NCI-H1694 treated with DMSO at 0.1 percent for 48 hours (cell line): Measurements from ENCODE around the gene ERBB4.
"Not testable (repeated sequence)": the region's sequence is repeated elsewhere in the genome, so short reads cannot be mapped to it uniquely, and the experiment has no call there.

Source experiments
- DNase-seq: peaks from one replicate; lab custom pipeline; 2025; lab: John Stamatoyannopoulos, UW

ERBB4 gene

GRCh38 chr2:212013626-212014025 lies 525.0 kb downstream of the ERBB4 start:
- DNase-seq: no peak

- DNase-seq: not testable (repeated sequence)
Measured at GRCh38 chr2:212010305-212010704, 528.3 kb downstream of the ERBB4 start.

DNA sequence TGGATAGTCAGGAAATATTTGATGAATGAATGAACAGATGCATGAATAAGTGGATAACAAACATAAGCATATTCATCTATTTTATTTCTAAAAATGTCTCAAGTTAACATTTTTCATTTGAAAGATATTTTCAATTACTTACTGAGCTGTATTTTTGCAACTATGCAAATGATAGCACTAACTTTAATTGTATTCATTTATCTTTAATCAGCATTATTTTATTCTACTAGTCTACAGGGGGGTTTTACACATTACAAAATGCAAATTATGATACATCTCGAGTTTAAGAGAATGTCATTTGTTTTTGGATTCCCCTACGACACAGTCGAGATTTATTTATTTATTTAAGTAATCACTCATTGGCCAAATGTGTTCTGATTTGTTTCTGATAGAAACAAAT lies 530.6 kb downstream of the ERBB4 start:
- peak; percentile 33 for DNase-seq

DNA sequence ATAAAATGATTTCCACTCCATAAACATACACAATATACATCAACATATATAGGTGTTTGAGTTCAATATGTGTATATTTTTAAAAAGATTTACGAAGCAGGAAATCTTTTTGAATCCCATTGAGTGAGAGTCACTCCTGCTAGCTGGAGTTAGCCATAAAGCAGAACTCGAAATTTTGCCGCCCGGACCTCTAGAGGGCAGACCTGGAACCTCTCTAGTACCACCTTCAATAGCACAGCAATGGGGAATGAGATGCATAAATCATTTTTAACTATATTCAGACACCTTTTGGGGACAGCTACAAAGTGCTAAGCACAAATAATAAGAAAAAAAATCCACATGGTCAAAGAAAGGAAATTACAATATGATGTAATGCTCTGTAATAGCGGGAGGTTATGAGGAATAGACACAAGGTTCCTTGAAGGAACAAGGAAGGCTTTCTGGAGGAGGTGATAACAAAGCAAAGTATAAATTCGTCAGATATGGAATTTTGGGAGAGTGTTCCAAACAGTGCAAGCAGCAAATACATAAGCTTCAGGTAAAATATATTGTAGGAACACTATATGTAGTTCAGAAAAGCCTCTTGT lies 533.4 kb downstream of the ERBB4 start:
- DNase-seq: peak; percentile 24

DNA sequence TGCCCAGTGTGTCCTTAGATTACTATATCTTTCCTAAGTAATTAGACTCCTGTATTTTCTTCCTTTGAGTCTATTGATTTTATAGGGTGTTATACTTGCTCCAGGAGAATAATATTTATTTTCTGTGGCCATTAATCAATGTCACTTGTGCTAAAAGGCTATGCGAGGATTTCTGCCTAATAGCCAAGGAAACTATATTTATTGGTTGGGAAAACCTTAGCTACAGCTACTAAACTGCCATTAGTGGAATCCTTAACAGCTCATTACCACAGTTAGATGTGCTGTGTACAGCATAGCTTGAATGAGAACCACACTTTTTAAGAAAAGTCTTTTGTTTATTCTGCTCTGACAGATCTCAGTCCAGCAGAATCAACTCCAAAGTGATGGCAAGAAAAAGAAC lies 537.3 kb downstream of the ERBB4 start:
- DNase-seq: no peak

- DNase-seq: no peak
Measured at GRCh38 chr2:211996857-211997256, 541.7 kb downstream of the ERBB4 start.

- no peak for DNase-seq
Measured at GRCh38 chr2:211994806-211995205, 543.8 kb downstream of the ERBB4 start.

GRCh38 chr2:211990335-211990734 lies 548.3 kb downstream of the ERBB4 start:
- no peak for DNase-seq

DNA sequence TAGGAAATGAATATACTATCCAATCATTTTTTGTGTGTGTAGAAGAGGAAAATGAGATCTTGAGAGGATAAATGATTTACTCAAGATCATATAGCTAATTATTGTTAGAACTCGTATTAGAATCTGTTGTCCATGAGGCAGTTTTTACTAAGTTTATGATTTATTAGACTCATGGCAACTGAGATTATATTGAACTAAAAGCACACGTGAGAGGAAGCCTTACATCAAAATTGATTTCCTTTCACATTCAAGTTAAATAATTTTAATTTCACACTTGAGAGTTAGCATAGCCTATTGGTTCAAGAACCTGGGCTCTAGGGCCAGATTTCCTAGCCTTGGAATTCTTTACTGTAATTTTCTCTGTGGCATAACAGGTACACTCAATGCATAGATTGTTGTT lies 552.3 kb downstream of the ERBB4 start:
- no peak for DNase-seq

GRCh38 chr2:211985393-211985792 lies 553.2 kb downstream of the ERBB4 start:
- DNase-seq: no peak

- DNase-seq: no peak
Measured at GRCh38 chr2:211982162-211982561, 556.4 kb downstream of the ERBB4 start.

DNA sequence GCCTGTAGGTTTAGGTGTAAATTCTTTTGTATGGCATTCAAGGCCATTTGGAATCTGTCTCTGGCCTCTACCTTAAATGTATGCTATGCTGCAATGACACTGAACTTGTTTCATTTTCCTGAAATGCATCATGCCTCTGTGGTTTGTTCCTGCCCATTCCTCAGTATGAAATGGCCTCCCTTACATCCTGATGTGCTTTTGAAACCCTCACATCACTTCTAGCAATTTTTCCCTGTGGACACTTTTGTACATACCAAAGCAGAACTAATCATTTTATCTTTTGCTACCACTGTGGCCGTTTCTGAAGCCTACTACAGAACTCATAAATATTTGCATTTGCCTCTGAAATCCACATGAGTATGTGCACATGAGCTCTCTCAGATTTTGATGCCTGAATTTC lies 557.2 kb downstream of the ERBB4 start:
- no peak for DNase-seq

- no peak for DNase-seq
Measured at GRCh38 chr2:211976076-211976475, 562.5 kb downstream of the ERBB4 start.

- DNase-seq: no peak
Measured at GRCh38 chr2:211967234-211967633, 571.4 kb downstream of the ERBB4 start.

- DNase-seq: no peak
Measured at GRCh38 chr2:211963969-211964368, 574.6 kb downstream of the ERBB4 start.

DNA sequence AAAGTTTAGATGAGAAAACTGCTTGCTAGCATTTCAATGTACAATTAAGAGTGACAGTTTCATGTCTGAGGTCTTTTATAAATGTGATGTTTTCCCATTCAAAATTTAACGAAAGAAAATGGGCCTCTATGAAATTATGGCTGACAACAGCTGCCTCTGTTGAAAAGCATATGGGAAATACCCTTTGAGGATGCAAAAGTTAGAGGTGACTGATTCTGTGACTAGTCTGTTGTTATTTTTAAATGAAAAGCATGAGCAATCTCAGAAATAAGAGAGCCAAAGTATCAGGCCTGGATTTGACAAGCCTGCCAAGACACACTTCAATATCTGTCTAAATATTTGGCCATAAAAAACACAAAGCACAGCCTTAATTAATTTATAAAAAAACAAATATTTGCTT lies 580.8 kb downstream of the ERBB4 start:
- DNase-seq: no peak

DNA sequence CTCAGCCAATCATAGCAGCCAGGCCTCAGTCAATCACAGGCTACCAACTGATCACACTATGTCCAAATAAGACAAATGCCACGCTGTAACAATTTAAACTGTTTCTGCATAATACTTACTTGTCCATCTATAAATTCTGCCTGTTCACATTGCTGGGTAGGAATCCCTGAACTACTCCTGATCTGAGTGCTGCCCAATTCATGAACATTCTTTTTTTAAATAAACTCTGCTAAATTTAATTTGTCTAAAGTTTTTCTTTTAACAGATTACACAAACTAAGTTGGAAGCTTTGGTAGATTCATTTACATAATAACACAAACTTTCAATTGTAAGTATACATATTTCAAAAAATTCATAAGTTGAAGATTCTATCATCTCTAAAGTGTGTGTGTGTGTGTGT lies 583.0 kb downstream of the ERBB4 start:
- DNase-seq: no peak

GRCh38 chr2:211948932-211949331 lies 589.7 kb downstream of the ERBB4 start:
- DNase-seq: no peak

DNA sequence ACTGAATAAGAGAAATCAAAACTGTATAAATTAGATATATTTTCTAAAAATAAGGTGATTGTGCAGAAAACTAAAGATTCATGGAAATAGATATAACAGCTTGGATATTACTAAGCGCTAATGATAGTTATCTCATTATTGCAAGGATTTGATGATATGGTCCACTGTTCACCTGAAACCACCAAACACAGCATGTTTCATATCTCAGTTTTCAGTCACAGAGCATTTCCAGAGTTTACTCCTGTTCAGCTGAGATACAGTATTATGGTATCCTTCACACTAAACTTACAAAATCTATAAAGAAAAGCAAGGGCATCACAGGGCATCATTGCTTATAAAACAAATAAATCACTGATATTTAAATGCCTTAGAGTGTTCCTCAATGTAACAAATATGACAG lies 591.6 kb downstream of the ERBB4 start:
- DNase-seq: no peak

DNA sequence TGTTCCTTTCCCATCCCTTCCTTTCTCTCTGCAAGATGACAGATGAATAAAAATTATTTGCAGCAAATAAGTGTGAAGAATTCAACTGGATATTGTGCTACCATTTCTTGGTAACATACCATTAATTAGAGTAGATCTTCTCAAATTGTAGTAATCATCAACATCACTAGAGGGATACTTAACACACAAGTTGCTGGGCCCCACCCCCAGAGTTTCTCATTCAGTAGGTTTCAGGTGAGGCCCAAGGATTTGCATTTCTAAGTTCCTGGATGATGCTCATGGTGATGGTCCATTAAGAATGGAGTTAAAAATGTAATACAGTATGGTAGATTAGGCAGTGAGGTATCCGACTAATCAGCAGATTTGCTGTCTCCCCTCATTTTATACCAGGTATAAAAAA lies 594.0 kb downstream of the ERBB4 start:
- DNase-seq: no peak

DNA sequence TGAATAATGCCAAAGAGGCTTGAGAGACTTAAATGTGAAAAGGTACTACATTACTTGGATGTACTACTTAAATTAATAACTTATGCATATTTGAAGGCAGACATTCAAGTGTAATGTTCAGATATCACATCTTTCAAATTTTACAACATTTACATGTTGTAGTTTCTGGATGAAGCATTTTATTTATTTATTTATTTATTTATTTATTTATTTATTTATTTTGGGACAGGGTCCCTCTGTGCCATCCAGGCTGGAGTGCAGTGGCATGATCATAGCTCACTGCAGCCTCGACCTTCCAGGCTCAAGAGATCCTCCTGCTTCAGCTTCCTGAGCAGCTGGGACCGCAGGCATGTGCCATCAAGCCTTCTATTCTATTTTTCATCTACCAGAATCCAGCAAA lies 596.4 kb downstream of the ERBB4 start:
- DNase-seq: no peak

GRCh38 chr2:211941216-211941747 lies 597.3 kb downstream of the ERBB4 start:
- no peak for DNase-seq

- DNase-seq: no peak
Measured at GRCh38 chr2:211939177-211939576, 599.4 kb downstream of the ERBB4 start.

- DNase-seq: no peak
Measured at GRCh38 chr2:211934811-211935210, 603.8 kb downstream of the ERBB4 start.
